HCT116 (cell line): ENCODE results near the gene ATXN7L1. TPM values are rescaled to one million over a fixed set of nuclear protein-coding genes. Genes with fewer than 3 reads are reported as not detected.

Experiments
- ATAC-seq: fragments of 200-7000 bp; cut with Tn5 transposase; 2 replicates; pipeline ENCODE4 v1.9.1; 2020; ENCODE audit warnings: mild to moderate bottlenecking, moderate library complexity
- BruUV-seq: library from RNA; stranded (reverse); fragments of 400-500 nt; replicated peaks from 2 replicates; lab custom pipeline; 2021; lab: Mats Ljungman, UMichigan
- CTCF ChIA-PET: fragments of 300-600 bp; sonication (Branson Sonifier 250); formaldehyde crosslinking; loops from one replicate; lab custom pipeline; 2021; ENCODE audit warnings: antibody characterized with exemption; lab: Charles Lee
- POLR2A ChIA-PET: fragments of 300-600, 350-600 bp; sonication (Branson Sonifier 250); formaldehyde crosslinking; loops from one replicate; lab custom pipeline; 2021; ENCODE audit warnings: antibody characterized with exemption; lab: Charles Lee
- RAD21 ChIA-PET, 2 experiments: fragments of 300-600 bp; sonication (Branson Sonifier 250); formaldehyde crosslinking; loops; one replicate each; lab custom pipeline; 2023; ENCODE audit warnings: low total read pairs in 2 of 2; ENCODE audit not compliant: uncharacterized antibody in 2 of 2, unreplicated experiment in 2 of 2, low non-redundant PET in 1 of 2; lab: Charles Lee
- DNase-seq: peaks from one replicate; pipeline ENCODE4 v3.0.0-alpha.2; 2010; ENCODE audit warnings: low read depth, low spot score
- H2AFZ ChIP-seq: fragments of 200-600 bp; shearing (Covaris generic), sonication (generic); 2 replicates; pipeline ENCODE4 v1.6.1; 2017; ENCODE audit warnings: low read depth, mixed run types, mixed read lengths, antibody characterized with exemption, low read length; ENCODE audit not compliant: poor library complexity, severe bottlenecking
- H3K27ac ChIP-seq: 2 replicates; pipeline ENCODE4 v1.5.1; 2012; ENCODE audit warnings: low read depth, low read length
- H3K27me3 ChIP-seq: fragments of 200-600 bp; sonication (generic); 2 replicates; pipeline ENCODE4 v1.6.1; 2016; ENCODE audit warnings: mixed run types, low read length, mixed read lengths; ENCODE audit not compliant: insufficient read depth
- H3K36me3 ChIP-seq, 2 experiments: fragments of 200-500 bp in 1 of 2; fragments of 200-600 bp in 1 of 2; sonication (Bioruptor generic) in 1 of 2; sonication (generic) in 1 of 2; 2 replicates each; pipeline versions ENCODE4 v1.5.1 to v1.6.1; 2014 to 2016; ENCODE audit warnings: low read length in 2 of 2, inconsistent platforms in 1 of 2, mixed read lengths in 1 of 2, mixed run types in 1 of 2; ENCODE audit not compliant: insufficient read depth in 2 of 2, control insufficient read depth in 1 of 2
- H3K4me1 ChIP-seq, 2 experiments: fragments of 200-600 bp in 1 of 2; sonication (generic) in 1 of 2; 2 replicates each; pipeline versions ENCODE4 v1.5.1 to v1.6.1; 2012 to 2017; ENCODE audit warnings: low read length in 2 of 2, inconsistent platforms in 1 of 2, mild to moderate bottlenecking in 1 of 2, mixed read lengths in 1 of 2, mixed run types in 1 of 2, moderate library complexity in 1 of 2; ENCODE audit not compliant: insufficient read depth in 2 of 2, control insufficient read depth in 1 of 2
- H3K4me2 ChIP-seq: fragments of 200-600 bp; sonication (generic); 2 replicates; pipeline ENCODE4 v1.6.1; 2017; ENCODE audit warnings: mixed run types, low read length, mixed read lengths
- H3K4me3 ChIP-seq, 2 experiments: fragments of 200-600 bp in 1 of 2; sonication (generic) in 1 of 2; replicated peaks in 1 of 2; 2 replicates each; pipeline ENCODE4 v1.5.1; 2011 to 2016; ENCODE audit warnings: low read length in 2 of 2, control low read depth in 1 of 2, low read depth in 1 of 2, mild to moderate bottlenecking in 1 of 2, mixed read lengths in 1 of 2, mixed run types in 1 of 2
- H3K79me2 ChIP-seq: fragments of 200-600 bp; sonication (generic); 2 replicates; pipeline ENCODE4 v1.6.1; 2017; ENCODE audit warnings: mild to moderate bottlenecking, mixed run types, low read length, moderate library complexity, mixed read lengths; ENCODE audit not compliant: insufficient read depth
- H3K9ac ChIP-seq: fragments of 200-600 bp; sonication (generic); 2 replicates; pipeline ENCODE4 v1.6.1; 2016; ENCODE audit warnings: low read length, mixed read lengths
- H3K9me2 ChIP-seq: fragments of 200-600 bp; sonication (generic), shearing (Covaris generic); 2 replicates; pipeline ENCODE4 v1.6.1; 2017; ENCODE audit warnings: mixed run types, mild to moderate bottlenecking, moderate library complexity; ENCODE audit not compliant: insufficient read depth
- H3K9me3 ChIP-seq, 2 experiments: fragments of 200-500 bp in 1 of 2; fragments of 200-600 bp in 1 of 2; sonication (Bioruptor generic) in 1 of 2; sonication (generic) in 1 of 2; 2 replicates each; pipeline ENCODE4 v1.6.1; 2014 to 2017; ENCODE audit warnings: low read length in 2 of 2, mixed read lengths in 2 of 2, inconsistent platforms in 1 of 2, low read depth in 1 of 2, mild to moderate bottlenecking in 1 of 2, mixed run types in 1 of 2, moderate library complexity in 1 of 2; ENCODE audit not compliant: control insufficient read depth in 1 of 2, insufficient read depth in 1 of 2
- H4K20me1 ChIP-seq: fragments of 200-600 bp; sonication (generic), shearing (Covaris generic); 2 replicates; pipeline ENCODE4 v1.6.1; 2017; ENCODE audit warnings: mixed run types, mild to moderate bottlenecking, moderate library complexity; ENCODE audit not compliant: insufficient read depth
- ELF1 ChIP-seq: IDR thresholded peaks from 2 replicates; pipeline ENCODE4 v1.6.1; 2012; ENCODE audit warnings: low read depth, borderline replicate concordance
- EZH2 ChIP-seq: fragments of 200-600 bp; sonication (generic); IDR thresholded peaks from 2 replicates; pipeline ENCODE4 v1.6.1; 2017; ENCODE audit warnings: antibody characterized with exemption, mixed run types
- EZH2phosphoT487 ChIP-seq: fragments of 200-600 bp; IDR thresholded peaks from 2 replicates; pipeline ENCODE4 v1.6.1; 2018; ENCODE audit warnings: antibody characterized with exemption, borderline replicate concordance
- MAX ChIP-seq: IDR thresholded peaks from 2 replicates; pipeline ENCODE4 v1.6.1; 2012
- POLR2A ChIP-seq: IDR thresholded peaks from 2 replicates; pipeline ENCODE4 v1.7.0; 2011; ENCODE audit warnings: borderline replicate concordance; ENCODE audit not compliant: insufficient read depth, insufficient read length; ENCODE audit errors: extremely low read depth
- POLR2AphosphoS5 ChIP-seq: IDR thresholded peaks from 2 replicates; pipeline ENCODE4 v1.6.1; 2011; ENCODE audit warnings: mild to moderate bottlenecking, low read depth, low read length, moderate library complexity
- RAD21 ChIP-seq: IDR thresholded peaks from 2 replicates; pipeline ENCODE4 v1.6.1; 2012; ENCODE audit warnings: low read depth, mild to moderate bottlenecking
- REST ChIP-seq: IDR thresholded peaks from 2 replicates; pipeline ENCODE4 v1.6.1; 2012; ENCODE audit warnings: low read depth
- SIN3A ChIP-seq: IDR thresholded peaks from 2 replicates; pipeline ENCODE4 v1.6.1; 2012; ENCODE audit warnings: low read depth
- TCF7L2 ChIP-seq: IDR thresholded peaks from 2 replicates; pipeline ENCODE4 v1.7.0; 2011; ENCODE audit warnings: borderline replicate concordance, inconsistent platforms; ENCODE audit not compliant: insufficient read depth, insufficient read length; ENCODE audit errors: extremely low read depth
- YY1 ChIP-seq: IDR thresholded peaks from 2 replicates; pipeline ENCODE4 v1.6.1; 2011; ENCODE audit warnings: low read length, low read depth, moderate library complexity, mild to moderate bottlenecking; ENCODE audit not compliant: insufficient replicate concordance; ENCODE audit errors: extremely low read depth
- ZBTB33 ChIP-seq: IDR thresholded peaks from 2 replicates; pipeline ENCODE4 v1.6.1; 2011; ENCODE audit warnings: mild to moderate bottlenecking, low read length, moderate library complexity; ENCODE audit not compliant: insufficient replicate concordance; ENCODE audit errors: extremely low read depth
- ZFX ChIP-seq: fragments of 450-650 bp; IDR thresholded peaks from 2 replicates; pipeline ENCODE4 v1.6.1; 2017
- intact Hi-C: fragments of 100-400 bp; cut with micrococcal nuclease; formaldehyde crosslinking; loops from 2 replicates; pipeline ENCODE4 v1.10.0; 2022
- total RNA-seq: library from RNA; stranded (reverse); gene quantifications from one replicate; pipeline ENCODE4 v1.2.1, GENCODE V29; 2021; ENCODE audit not compliant: unreplicated experiment

ATXN7L1 gene
- total RNA-seq, 1 experiment from 2014 or later: 11.5 TPM

GRCh38 chr7:105691082-105691679, 185.2 kb downstream of the ATXN7L1 start:
- no peaks in the 10 kb centered on the region for H4K20me1 ChIP-seq
- H2AFZ ChIP-seq: no peak overlapping the region
- ChIA-PET POLR2A (no interaction called here), RAD21 (no interaction called here), CTCF (no interaction called here)
- H3K9me2 ChIP-seq: no peaks in the 10 kb centered on the region
- TF ChIP-seq POLR2A (no peak), EZH2 (no peak), MAX (no peak), ELF1 (no peak), TCF7L2 (no peak), RAD21 (no peak), ZFX (no peak)
- H3K4me3 ChIP-seq: no peak overlapping the region
- H3K9ac ChIP-seq: no peak overlapping the region
- H3K27me3 ChIP-seq: no peaks in the 10 kb centered on the region
- H3K9me3 ChIP-seq: no peaks in the 10 kb centered on the region
- no peaks in the 10 kb centered on the region for H3K36me3 ChIP-seq
- no peak overlapping the region for H3K27ac ChIP-seq
- no TSS peak for BruUV-seq
- no peaks in the 10 kb centered on the region for H3K79me2 ChIP-seq
- intact Hi-C loops: no loop called here
- ATAC-seq (no peak), DNase-seq (no peak)
- H3K4me2 ChIP-seq: no peak overlapping the region
- peaks cover 0 to 5% of the 10 kb centered on the region in 2 experiments; a peak in 2 of 4 replicates for H3K4me1 ChIP-seq

GRCh38 chr7:105690325-105690945, 186.0 kb downstream of the ATXN7L1 start:
- ATAC-seq (no peak), DNase-seq (no peak)
- Histone ChIP-seq H3K4me2 (no peak overlapping the region), H3K9ac (no peak overlapping the region), H3K27me3 (no peaks in the 10 kb centered on the region), H3K79me2 (no peaks in the 10 kb centered on the region), H4K20me1 (no peaks in the 10 kb centered on the region), H3K9me2 (no peaks in the 10 kb centered on the region), H3K4me1 (peaks cover 0 to 5% of the 10 kb centered on the region in 2 experiments; a peak in 2 of 4 replicates), H3K36me3 (no peaks in the 10 kb centered on the region), H2AFZ (no peak overlapping the region), H3K27ac (no peak overlapping the region), H3K9me3 (no peaks in the 10 kb centered on the region), H3K4me3 (no peak overlapping the region)
- BruUV-seq: no TSS peak
- ChIA-PET RAD21 (no interaction called here), POLR2A (no interaction called here), CTCF (no interaction called here)
- intact Hi-C loops: no loop called here
- TF ChIP-seq RAD21 (no peak), YY1 (no peak), EZH2 (no peak), EZH2phosphoT487 (no peak), SIN3A (no peak), REST (no peak), ZBTB33 (no peak), POLR2A (no peak), POLR2AphosphoS5 (no peak)
